Measurements from ENCODE around the gene CD37.
"Not testable (repeated sequence)": the region's sequence is repeated elsewhere in the genome, so short reads cannot be mapped to it uniquely, and the experiment has no call there.

The CD37 gene

DNA sequence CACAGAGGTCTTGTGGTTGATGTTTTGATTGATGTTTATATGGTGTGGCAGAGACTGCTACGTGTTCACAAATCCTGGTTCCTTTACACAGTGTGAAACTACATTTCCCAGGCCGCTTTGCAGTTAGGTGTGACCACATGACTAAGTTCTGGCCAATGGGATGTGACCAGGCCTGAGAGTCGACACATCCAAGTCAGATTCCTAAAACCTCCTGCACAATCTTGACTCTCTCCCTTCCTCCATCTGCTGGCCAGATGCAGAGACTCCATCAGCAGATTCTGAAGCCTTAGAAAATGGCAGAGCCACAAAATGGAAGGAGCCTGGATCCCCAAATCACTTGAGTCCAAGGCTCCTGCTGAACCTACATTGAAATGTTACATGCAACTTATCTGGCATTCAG is 12.6 kb downstream of the CD37 start:
- DNase-seq (ENCODE audit: low read depth): peak; percentile 72

DNA sequence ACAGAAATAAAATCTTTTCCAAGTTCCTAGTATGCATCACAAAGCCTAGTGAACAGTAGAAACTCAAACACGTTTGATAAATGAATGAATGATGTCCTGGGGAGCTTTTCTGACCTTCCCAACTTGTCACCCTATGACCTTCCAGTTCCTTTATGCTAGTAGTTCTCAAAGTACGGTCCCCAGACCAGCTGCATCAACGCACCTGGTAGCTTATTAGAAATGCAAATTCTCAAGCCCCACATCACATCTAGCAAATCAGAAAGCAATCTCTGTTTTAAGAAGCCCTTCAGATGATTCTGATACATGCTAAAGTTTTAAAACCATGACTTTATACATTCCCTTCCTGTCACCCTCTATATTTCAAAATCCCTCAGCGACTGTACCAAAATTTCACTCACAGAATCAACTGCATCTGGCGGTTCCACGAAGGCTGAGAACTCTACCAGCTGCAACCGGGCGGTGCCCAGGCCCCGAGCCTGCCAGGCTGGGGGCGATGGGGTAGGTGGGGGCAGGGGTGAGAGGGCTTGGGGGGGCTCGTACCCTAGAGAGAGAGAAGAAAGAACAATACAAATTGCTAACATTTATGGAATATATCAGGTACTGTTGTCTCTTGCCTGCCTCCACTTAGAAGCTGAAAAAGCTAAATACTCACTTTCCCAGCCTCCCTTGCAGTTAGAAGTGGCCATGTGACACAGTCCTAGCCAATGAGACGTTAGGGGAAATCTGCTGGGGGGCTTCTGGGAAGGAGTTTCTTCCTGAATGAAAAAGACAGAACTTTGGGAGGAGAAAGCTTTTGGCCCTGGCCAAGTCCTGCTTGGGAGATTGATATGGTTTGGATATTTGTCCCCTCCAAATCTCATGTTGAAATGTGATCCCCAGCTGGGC is 13.3 kb downstream of the CD37 start:
- no peak for DNase-seq (ENCODE audit: low read depth)

DNA sequence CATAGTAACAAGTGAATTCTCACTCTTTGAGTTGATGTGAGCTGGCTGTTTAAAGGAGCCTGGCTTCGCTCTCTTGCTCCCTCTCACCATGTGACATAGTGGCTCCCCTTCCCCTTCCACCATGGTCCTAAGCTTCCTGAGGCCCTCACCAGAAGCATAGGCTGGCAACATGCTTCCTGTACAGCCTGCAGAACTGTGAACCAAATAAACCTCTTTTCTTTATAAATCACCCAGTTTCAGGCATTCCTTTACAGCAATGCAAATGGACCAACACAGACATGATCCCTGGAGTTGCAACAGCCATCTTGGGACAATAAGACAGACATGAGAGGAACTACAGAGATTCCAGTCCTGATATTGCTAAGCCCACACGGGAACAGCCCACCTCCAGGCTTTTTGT is 14.4 kb downstream of the CD37 start:
- no peak for DNase-seq (ENCODE audit: low read depth)

DNA sequence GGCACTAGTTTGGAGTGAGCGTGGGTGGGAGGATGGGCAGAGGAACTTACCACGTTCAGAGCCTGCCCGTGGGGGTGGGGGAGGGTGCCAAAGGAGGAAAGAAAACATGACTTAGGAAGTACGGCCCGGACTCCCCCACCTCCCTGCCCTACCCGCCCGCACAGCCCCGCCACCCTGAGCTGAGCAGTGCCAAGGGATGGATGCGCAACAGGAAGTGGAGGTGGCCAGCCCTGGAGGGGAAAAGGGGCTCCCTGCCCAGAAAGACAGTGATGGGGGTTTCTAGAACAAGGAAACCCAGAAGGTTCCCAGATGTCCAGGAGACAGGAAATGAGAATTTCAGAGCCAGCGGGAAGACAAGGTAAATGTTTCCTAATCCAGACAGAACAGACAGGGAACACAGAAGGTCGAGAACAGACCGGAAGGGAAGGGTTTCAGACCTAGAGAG is 20.7 kb downstream of the CD37 start:
- DNase-seq (ENCODE audit: low read depth): peak; percentile 27

- no peak for DNase-seq (ENCODE audit: low read depth)
Observed at GRCh38 chr19:49356382-49356781, 21.2 kb downstream of the CD37 start.

DNA sequence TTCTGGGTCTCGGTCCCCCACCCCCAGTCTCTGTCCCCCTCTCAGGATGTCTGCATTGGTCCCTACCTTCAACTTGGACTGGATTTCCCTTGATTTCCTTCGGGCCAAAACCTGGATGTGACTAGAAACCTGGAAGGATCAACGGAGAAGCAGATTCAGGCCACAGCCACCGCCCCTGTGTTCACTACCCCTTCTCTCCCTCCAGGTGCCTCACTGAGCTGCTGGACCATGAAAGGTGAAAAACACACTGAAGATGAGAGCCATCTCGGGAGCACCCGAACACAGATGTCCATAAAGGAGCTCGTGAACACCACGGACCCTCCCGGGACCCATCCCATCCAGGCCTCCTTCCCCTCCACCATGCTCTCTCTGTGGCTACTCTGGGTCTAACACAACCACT is 22.0 kb downstream of the CD37 start:
- DNase-seq (ENCODE audit: low read depth): no peak

GRCh38 chr19:49359851-49360820 is 24.9 kb downstream of the CD37 start:
- no peak for DNase-seq (ENCODE audit: low read depth)

DNA sequence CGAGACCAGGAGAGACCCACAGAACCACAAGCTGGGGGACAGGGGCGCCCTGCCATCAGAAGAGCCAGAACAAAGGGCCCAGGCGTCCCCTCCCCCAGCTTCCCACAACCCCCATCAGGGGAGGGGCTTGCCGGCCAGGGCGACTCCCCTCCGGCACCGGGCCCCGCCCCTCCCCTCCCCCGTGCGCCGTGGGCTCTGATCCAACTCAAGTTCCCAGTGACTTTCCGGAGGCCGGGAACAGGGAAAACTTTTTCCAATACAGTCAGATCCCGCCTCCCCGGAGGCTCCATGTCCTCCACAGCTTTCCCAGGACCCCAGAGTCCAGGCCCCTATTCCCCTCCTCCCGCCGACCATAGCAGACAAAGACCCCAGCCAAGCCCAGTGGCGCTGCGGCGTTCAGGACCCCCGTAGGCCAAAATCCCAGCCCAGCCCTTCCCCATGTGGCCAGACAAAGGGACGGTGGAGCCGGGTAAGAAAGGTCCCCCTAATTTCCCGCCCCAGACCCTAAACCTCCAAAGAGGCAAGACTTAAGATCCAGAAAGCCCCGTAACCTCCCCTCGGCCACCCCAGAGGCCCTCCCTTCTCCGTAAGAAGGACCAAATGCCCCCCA is 26.3 kb downstream of the CD37 start:
- peak; percentile 72 for DNase-seq (ENCODE audit: low read depth)

GRCh38 chr19:49362048-49362928 is 27.1 kb downstream of the CD37 start, which contains the start of gene TEAD2:
TSS of gene TEAD2 (minus strand) at chr19:49362416. CDS start at chr19:49360075, 2,341 bp downstream.
- peak; percentile 16 for DNase-seq (ENCODE audit: low read depth)

- DNase-seq (ENCODE audit: low read depth): no peak
Observed at GRCh38 chr19:49362929-49363267, 27.7 kb downstream of the CD37 start.

DNA sequence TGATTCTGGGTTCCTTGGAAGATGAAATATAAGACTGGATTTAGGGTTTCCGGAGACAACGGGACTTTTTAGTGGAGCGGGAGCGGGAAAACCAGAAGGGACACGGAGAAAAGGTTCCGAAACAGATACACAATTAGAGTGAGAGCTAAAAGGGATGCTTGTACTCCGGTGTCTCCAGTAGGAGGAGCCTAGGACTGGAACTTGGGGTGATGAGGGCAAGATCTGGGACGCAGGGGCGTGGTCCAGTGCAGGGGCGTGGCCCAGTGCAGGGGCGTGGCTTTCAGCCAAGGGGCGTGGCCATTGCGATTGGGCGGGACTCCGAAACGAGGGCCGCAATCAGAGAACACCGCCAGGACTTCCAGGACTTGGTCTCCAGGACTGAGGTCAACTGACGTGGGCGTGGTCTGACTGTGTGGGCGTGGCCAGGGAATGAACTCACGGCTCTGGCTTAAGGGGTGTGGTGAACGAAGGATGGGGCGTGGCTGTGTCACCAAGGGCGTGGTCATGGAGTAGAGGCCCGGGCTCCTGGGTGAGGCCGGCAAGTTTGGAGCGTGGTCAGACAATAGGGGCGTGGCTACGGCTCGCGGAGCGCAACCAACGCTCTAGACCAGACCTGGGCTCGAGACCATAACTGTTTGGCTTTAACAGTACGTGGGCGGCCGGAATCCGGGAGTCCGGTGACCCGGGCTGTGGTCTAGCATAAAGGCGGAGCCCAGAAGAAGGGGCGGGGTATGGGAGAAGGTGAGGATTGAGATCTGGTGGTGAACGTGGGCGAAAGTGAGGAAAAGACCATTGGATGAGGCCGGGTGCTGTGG is 28.3 kb downstream of the CD37 start, which contains the start of gene DKKL1:
Gene DKKL1, plus strand, starts transcription at position 610 of the 815 bp plus-strand sequence. Its CDS starts 122 bp downstream, at position 732.
- DNase-seq (ENCODE audit: low read depth): peak; percentile 99

DNA sequence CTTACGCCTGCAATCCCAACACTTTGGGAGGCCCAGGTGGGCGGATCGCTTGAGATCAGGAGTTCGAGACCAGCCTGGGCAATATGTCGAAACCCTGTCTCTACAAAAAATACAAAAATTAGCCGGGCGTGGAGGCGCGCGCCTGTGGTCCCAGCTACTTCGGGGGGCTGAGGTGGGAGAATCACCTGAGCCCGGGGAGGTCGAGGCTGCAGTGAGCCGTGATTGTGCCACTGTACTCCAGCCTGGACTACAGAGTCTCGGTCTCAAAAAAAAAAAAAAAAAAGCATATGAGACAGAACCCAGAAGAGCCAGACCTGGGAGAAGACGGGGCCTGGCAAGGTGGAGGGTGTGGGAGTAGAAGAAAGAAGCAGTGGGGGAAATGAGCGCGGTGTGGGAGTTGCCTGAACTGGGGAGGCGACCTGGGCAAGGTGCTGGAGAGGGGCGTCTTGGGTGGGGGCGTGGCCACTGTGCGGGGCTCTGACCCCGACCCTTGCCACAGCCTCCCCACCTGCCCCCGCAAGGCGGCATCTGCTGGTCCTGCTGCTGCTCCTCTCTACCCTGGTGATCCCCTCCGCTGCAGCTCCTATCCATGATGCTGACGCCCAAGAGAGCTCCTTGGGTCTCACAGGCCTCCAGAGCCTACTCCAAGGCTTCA is 29.0 kb downstream of the CD37 start:
- DNase-seq (ENCODE audit: low read depth): no peak

GRCh38 chr19:49366110-49366509 is 30.9 kb downstream of the CD37 start:
- no peak for DNase-seq (ENCODE audit: low read depth)

DNA sequence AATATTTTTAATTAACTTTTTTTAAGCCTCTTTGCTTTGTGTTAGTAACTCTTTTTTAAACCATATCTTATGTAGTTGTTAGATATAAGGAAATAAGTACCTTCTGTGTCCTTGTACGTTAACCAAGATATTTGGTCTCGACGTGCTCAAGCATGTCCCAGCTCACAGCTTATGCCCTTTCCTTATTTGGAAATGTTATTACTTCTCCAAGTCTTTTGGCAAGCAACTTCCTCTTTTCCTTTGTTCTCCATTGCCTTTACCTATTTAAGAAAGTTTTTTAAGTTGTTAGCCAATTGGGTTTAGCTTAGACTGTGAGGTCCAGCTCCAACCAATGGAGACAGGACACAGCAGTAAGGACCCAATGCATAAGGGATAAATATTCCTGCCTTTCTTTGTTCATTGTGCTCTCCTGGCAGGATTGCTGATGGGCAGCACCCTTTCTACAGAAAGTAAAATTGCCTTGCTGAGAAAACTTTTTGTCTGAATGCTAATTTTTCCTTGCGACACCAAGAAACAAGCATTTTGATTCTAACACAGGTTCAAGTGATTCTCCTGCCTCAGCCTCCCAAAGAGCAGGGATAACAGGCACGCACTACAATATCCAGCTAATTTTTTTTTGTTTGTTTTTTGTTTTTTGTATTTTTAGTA is 33.6 kb downstream of the CD37 start:
- DNase-seq (ENCODE audit: low read depth): no peak

DNA sequence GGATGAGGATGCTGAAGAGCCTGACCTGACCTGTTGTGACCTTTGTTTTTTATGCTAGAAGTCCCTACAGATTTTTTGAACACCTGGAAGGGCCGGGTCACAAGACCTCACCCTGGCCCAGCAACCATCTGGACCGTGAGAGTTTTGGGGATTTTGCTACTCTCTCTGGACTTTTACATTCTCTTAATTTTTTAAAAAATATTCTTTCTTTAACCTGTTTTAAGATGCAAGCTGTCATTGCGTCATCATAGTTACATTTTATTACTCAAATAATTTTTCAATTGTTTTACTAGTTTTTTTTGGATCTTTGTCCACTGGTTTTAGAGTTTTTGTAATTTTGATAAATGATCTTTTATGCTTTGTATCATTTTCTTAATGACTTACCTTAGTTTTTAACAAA is 36.0 kb downstream of the CD37 start:
- no peak for DNase-seq (ENCODE audit: low read depth)

DNA sequence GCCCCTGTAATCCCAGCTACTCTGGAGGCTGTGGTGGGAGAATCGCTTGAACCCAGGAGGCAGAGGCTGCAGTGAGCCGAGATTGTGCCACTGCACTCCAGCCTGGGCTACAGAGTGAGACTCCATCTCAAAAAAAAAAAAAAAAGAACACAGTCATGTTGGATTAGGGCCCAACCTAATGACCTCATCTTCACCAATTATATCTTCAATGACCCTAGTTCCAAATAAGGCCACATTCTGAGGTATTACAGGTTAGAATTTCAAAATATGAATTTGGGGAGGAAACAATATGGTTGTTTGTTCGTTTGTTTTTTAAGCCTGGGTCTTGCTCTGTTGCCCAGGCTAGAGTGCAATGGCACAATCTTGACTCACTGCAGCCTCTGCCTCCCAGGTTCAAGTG is 38.0 kb downstream of the CD37 start:
- DNase-seq (ENCODE audit: low read depth): not testable (repeated sequence)

- DNase-seq (ENCODE audit: low read depth): no peak
Observed at GRCh38 chr19:49374665-49375434, 39.6 kb downstream of the CD37 start.

DNA sequence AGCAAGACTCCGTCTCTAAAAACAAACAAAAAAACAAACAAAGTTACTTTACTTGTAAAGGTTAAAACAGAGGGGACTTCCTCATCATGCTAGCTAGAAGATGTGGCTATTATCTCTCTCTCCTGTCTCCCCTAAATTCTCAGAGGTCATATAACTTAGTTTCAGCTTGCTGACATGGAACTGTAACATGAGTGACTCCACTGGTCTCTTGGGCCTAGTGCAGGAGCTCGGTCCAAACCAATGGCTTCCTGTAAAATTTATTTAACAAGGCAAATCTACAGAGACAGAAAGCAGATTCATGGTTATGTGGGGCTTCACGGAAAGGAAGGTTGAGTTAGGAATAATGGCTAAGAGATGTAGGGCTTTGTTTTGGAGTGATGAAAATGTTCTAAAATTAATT is 43.3 kb downstream of the CD37 start:
- DNase-seq (ENCODE audit: low read depth): no peak

Data from GM04504 (cell line).